GM21447 (cell line): ENCODE results near the gene ADGRL4.
"Not testable (repeated sequence)": the region's sequence is repeated elsewhere in the genome, so short reads cannot be mapped to it uniquely, and the experiment has no call there.

Source experiments
- ATAC-seq: cut with Tn5 transposase; IDR thresholded peaks from one replicate; pipeline ENCODE4 v1.9.1; 2021; ENCODE audit not compliant: unreplicated experiment

ADGRL4 gene

GRCh38 chr1:79006564-79006963 lies at the start of gene ADGRL4:
TSS of gene ADGRL4 (minus strand) at chr1:79006730. CDS start at chr1:79006654, 76 bp downstream.
- ATAC-seq, result no peak

DNA sequence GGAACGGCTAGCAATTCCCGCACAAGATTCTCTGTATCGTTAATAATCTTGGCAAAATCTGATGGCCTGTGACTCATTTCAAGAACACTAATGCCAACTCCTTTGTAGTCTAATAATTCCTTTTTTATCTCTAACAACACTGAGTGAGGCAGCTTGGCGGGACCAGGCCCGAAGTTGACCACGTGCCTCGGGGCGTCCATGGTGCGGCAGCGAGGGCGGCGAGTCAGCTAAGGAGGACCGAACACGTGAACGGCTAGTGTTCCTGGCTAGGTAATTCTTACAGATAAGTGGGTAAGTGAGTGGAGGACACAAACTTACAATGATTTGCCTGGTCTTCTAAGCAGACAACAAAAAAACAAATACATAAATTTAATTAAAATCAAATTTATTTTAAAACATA lies 49.3 kb upstream of the ADGRL4 start:
- no peak for ATAC-seq

DNA sequence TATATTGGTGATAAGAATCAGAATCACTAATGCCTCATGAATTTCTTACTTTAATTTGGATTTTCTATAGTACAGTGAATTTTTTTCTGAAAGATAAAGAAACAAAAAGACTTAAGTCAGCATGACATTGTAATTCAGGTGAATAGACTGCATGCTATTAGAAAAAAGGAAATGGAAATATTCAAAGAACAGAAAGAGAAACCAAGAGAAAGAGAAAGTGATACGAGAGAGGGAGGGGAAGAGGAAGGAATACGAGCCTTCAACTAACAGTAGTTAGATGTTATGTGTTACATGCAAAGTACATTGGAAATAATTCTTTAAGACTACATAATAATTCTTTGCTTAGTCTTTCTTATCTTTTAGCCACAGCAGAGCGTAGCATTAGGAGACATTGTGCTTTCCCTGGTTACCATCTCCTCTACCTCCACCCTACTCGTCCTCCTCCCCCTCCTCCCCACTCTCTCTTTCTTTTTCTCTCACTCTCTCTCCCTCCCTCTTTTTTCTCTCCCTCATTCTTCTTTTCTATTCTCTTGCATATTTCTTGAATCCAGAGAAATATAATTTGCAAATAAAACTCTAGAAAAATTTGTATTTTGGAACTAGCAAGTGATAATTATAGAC lies 46.4 kb upstream of the ADGRL4 start:
- ATAC-seq, result peak; percentile 99

GRCh38 chr1:79044974-79045650 lies 38.6 kb upstream of the ADGRL4 start:
- no peak for ATAC-seq

- no peak for ATAC-seq
Measured at GRCh38 chr1:79043506-79043905, 37.0 kb upstream of the ADGRL4 start.

DNA sequence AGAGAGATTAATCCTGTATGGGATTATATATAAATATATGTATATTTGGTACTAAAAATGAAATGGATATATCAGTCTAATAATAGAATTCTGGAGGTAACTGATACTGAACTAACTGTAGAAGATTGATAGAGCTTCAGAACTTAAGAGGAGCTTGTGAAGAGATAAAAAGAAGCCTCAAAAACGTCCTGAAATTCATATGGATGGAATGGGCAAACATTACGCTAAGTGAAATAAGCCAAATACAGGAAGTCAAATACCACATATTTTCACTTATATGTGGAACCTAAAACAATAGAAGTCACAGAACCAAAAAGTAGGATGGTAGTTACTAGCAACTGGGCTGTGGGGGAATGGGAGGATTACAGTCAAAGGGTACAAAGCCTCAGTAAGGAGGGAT lies 36.0 kb upstream of the ADGRL4 start:
- no peak for ATAC-seq

DNA sequence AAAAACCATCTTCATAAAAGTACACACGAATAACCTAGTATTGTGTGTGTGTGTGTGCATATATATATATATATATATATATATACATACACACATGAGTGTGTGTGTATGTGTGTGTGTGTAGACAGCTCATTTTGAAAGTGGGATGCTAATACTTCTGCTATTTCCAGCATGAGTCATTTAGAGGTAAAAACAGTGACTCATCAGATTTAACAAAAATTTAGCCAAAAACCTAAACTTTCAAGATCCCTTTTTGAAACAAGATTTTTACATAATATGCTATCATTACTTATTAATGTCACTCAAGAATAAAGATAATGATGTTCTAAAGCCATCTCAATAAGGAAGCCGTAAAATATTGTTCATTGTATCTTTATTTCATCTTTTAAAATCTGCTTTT lies 35.6 kb upstream of the ADGRL4 start:
- peak; percentile 69 for ATAC-seq

- ATAC-seq, result no peak
Measured at GRCh38 chr1:79041666-79042065, 35.1 kb upstream of the ADGRL4 start.

DNA sequence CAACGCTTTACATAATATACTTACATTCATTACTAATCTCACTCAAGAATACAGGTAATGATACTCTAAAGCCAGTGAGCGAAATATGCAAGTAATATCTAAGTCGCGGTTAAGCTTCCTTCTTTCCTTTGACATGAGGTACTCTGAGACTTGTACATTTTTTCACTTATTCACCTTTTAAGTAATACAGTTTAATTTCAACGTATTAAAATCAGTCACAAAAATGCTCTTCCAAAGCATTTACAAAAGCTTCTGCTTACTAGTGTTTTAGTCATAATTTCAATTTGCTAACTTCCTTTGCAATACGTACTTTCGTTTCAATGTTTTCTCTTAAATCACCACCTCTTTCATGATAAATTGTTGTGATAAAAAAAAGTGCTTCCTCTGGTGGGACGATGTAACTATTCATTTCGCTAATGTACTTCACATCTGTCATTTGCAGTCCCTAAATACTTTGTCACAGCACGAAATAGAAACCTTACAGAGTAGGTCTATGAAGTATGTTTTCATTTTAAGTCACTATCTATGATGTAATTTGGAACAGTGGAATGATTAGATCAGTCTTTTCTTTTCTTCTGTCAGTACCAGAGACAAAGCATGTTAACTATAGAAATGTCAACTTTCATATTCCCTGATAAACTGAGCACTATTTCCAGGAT lies 34.0 kb upstream of the ADGRL4 start:
- peak; percentile 85 for ATAC-seq

- ATAC-seq, result no peak
Measured at GRCh38 chr1:79037085-79037484, 30.6 kb upstream of the ADGRL4 start.

GRCh38 chr1:79012500-79012899 lies 6.0 kb upstream of the ADGRL4 start:
- no peak for ATAC-seq

DNA sequence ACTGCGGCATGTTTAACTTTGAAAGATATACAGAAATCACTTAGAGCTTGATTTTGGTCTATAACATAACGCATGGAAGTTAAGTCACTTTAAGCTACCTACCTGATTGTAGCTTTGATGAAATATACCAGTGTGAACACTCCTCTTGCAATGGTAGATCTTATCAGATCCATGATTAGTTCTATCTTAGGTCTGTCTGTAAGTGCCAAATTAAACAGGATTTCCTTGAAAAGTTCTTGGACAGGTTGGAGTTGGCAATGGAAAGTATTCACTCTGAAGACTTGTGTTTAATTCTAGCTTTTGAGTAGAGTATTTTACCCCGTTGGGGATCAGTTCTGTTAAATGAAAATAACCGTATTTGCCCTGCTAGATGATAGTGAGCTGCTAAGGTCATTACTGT lies 4.1 kb upstream of the ADGRL4 start:
- ATAC-seq, result no peak

DNA sequence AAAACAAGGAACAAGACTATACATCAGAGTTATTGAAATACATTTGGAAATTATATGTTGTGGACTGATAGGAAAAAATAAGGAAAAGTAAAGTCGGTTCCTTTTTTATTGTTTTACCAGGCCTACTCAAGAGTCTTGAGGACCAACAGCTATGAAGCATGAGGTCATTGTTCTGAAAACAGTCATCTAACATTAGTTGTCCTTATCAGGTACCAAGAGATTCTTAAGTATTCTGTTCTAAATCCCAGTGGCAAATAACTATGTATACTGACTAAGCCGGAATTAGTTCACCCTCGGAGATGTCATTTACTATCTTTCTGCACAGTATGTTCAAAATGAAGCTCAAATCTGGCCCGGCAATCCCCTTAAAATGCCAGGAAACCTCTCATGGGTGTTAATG lies 585 bp downstream of the ADGRL4 start:
- no peak for ATAC-seq

DNA sequence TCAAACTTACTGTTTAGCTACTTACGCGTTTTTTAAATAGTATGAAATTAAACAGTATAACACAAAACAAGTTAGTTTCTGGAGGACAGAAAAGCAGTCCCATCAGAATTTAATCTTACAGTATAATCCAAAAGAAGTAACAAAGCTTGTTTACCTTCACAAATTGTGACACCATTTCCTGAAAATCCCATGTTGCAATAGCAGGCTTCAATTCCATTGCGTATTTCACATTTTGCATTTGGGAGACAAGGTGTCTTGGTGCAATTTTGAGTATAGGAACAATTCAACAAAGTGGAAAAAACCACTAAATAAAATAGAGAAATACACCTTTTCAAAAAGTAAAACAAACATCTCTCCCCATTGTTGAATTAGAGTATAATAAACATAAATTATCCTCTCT lies 1.6 kb downstream of the ADGRL4 start:
- no peak for ATAC-seq

DNA sequence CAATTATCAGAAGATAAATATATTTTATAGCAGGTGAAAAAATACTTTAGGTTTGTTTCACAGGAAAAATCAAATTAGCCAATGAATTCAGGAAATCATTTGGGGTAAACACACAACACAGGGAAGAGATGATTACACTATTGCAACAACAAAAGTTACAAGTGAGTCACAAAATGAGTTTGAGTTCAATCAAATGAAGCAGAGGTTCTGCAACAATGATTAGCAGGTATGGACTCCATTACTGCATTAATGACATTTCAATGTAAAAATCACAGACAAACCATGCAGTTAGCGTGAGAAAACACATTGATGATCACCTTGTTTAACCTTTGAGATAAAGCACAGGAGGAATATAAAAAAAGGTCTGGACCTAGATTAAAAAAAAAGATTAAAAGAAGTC lies 9.7 kb downstream of the ADGRL4 start:
- ATAC-seq, result no peak

- ATAC-seq, result no peak
Measured at GRCh38 chr1:78987042-78987441, 19.5 kb downstream of the ADGRL4 start.

- ATAC-seq, result no peak
Measured at GRCh38 chr1:78980511-78980910, 26.0 kb downstream of the ADGRL4 start.

GRCh38 chr1:78972723-78973122 lies 33.8 kb downstream of the ADGRL4 start:
- ATAC-seq, result no peak

GRCh38 chr1:78967091-78967490 lies 39.4 kb downstream of the ADGRL4 start:
- ATAC-seq, result not testable (repeated sequence)

DNA sequence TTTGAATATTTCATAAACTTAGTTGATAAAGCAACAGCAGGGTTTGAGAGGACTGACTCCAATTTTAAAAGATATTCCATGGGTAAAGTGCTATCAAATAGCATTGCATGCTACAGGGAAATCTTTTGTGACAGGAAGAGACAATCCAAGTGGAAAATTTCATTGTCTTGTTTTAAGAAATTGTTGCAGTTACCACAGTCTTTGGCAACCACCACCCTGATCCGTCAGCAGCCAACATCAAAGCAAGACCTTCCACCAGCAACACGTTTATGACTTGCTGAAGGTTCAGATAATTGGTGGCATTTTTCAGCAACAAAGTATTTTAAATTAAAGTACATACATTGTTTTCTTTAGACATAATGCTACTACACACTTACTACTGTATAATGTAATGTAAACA lies 47.8 kb downstream of the ADGRL4 start:
- ATAC-seq, result no peak

GRCh38 chr1:78950826-78951225 lies 55.7 kb downstream of the ADGRL4 start:
- no peak for ATAC-seq

GRCh38 chr1:78949227-78949626 lies 57.3 kb downstream of the ADGRL4 start:
- no peak for ATAC-seq
